H9 (cell line): Measurements from ENCODE around the gene DSG2. TPM values are rescaled to one million over a fixed set of nuclear protein-coding genes. Genes with fewer than 3 reads are reported as not detected.

ENCODE experiments used
- DNase-seq: peaks from one replicate; pipeline ENCODE4 v3.0.0-alpha.2; 2017
- H2AFZ ChIP-seq: one replicate; pipeline ENCODE4 v1.6.1; 2013; ENCODE audit warnings: mild to moderate bottlenecking, low read length, control low read depth, moderate library complexity
- H2AK5ac ChIP-seq: 2 replicates; pipeline ENCODE4 v1.6.1; 2013; ENCODE audit warnings: low read length, control low read depth, mixed read lengths; ENCODE audit not compliant: insufficient read length
- H2BK120ac ChIP-seq: one replicate; pipeline ENCODE4 v1.6.1; 2013; ENCODE audit warnings: low read depth, mild to moderate bottlenecking, low read length, control low read depth, inconsistent platforms; ENCODE audit not compliant: poor library complexity, severe bottlenecking
- H2BK12ac ChIP-seq: 2 replicates; pipeline ENCODE4 v1.6.1; 2013; ENCODE audit warnings: low read length, control low read depth, mixed read lengths, low read depth; ENCODE audit not compliant: insufficient read length
- H2BK15ac ChIP-seq: 2 replicates; pipeline ENCODE4 v1.6.1; 2013; ENCODE audit warnings: low read depth, low read length, control low read depth
- H2BK20ac ChIP-seq: one replicate; pipeline ENCODE4 v1.6.1; 2013; ENCODE audit warnings: low read depth, mild to moderate bottlenecking, low read length, control low read depth, inconsistent platforms; ENCODE audit not compliant: poor library complexity, severe bottlenecking
- H2BK5ac ChIP-seq: 2 replicates; pipeline ENCODE4 v1.6.1; 2013; ENCODE audit warnings: low read length, control low read depth, mixed read lengths; ENCODE audit not compliant: insufficient read length
- H3K14ac ChIP-seq: 2 replicates; pipeline ENCODE4 v1.6.1; 2013; ENCODE audit warnings: low read length, control low read depth; ENCODE audit not compliant: insufficient read depth
- H3K18ac ChIP-seq: 2 replicates; pipeline ENCODE4 v1.6.1; 2013; ENCODE audit warnings: low read depth, mild to moderate bottlenecking, mixed read lengths, low read length, control low read depth; ENCODE audit not compliant: insufficient read length
- H3K23ac ChIP-seq: 2 replicates; pipeline ENCODE4 v1.6.1; 2013; ENCODE audit warnings: low read length, control low read depth, mixed read lengths, low read depth; ENCODE audit not compliant: insufficient read length
- H3K23me2 ChIP-seq: 2 replicates; pipeline ENCODE4 v1.6.1; 2013; ENCODE audit warnings: low read depth, mild to moderate bottlenecking, mixed read lengths, low read length, control low read depth; ENCODE audit not compliant: insufficient read length, poor library complexity, severe bottlenecking
- H3K27ac ChIP-seq: 2 replicates; pipeline ENCODE4 v1.5.1; 2013; ENCODE audit warnings: low read length, control low read depth, mixed read lengths, low read depth; ENCODE audit not compliant: insufficient read length
- H3K27me3 ChIP-seq: 2 replicates; pipeline ENCODE4 v1.6.1; 2013; ENCODE audit warnings: low read length, control low read depth, inconsistent platforms; ENCODE audit not compliant: insufficient read depth
- H3K4ac ChIP-seq: 2 replicates; pipeline ENCODE4 v1.6.1; 2013; ENCODE audit warnings: low read depth, mild to moderate bottlenecking, control low read depth, inconsistent platforms, low read length, moderate library complexity
- H3K4me1 ChIP-seq: 2 replicates; pipeline ENCODE4 v1.6.1; 2013; ENCODE audit warnings: low read length, control low read depth, inconsistent platforms; ENCODE audit not compliant: insufficient read depth
- H3K4me2 ChIP-seq: 2 replicates; pipeline ENCODE4 v1.6.1; 2013; ENCODE audit warnings: low read length, control low read depth, mixed read lengths; ENCODE audit not compliant: insufficient read length, insufficient read depth
- H3K56ac ChIP-seq: 2 replicates; pipeline ENCODE4 v1.6.1; 2013; ENCODE audit warnings: low read depth, mild to moderate bottlenecking, mixed read lengths, low read length, control low read depth; ENCODE audit not compliant: insufficient read length
- H3K79me1 ChIP-seq: 2 replicates; pipeline ENCODE4 v1.6.1; 2013; ENCODE audit warnings: low read depth, mild to moderate bottlenecking, moderate library complexity, low read length, control low read depth, inconsistent platforms; ENCODE audit not compliant: insufficient read depth, poor library complexity, severe bottlenecking
- H3K79me2 ChIP-seq: 2 replicates; pipeline ENCODE4 v1.6.1; 2013; ENCODE audit warnings: low read length, control low read depth, inconsistent platforms; ENCODE audit not compliant: insufficient read depth
- H3K9ac ChIP-seq: 2 replicates; pipeline ENCODE4 v1.6.1; 2013; ENCODE audit warnings: low read length, control low read depth, mixed read lengths; ENCODE audit not compliant: insufficient read length; ENCODE audit errors: extremely low read depth
- H3K9me3 ChIP-seq: one replicate; pipeline ENCODE4 v1.6.1; 2013; ENCODE audit warnings: low read depth, low read length, inconsistent platforms; ENCODE audit not compliant: control insufficient read depth
- H3T11ph ChIP-seq: one replicate; pipeline ENCODE4 v1.6.1; 2013; ENCODE audit warnings: mild to moderate bottlenecking, low read length, control low read depth, inconsistent platforms
- H4K20me1 ChIP-seq: one replicate; pipeline ENCODE4 v1.6.1; 2013; ENCODE audit not compliant: control insufficient read depth, insufficient read length, insufficient read depth
- H4K5ac ChIP-seq: 2 replicates; pipeline ENCODE4 v1.6.1; 2013; ENCODE audit warnings: low read depth, mild to moderate bottlenecking, mixed read lengths, low read length, control low read depth; ENCODE audit not compliant: insufficient read length
- H4K8ac ChIP-seq: replicated peaks from 2 replicates; pipeline ENCODE4 v1.6.1; 2013; ENCODE audit warnings: low read length, control low read depth, mixed read lengths, low read depth; ENCODE audit not compliant: insufficient read length
- H4K91ac ChIP-seq: 2 replicates; pipeline ENCODE4 v1.6.1; 2013; ENCODE audit warnings: low read depth, mild to moderate bottlenecking, moderate library complexity, mixed read lengths, low read length, control low read depth; ENCODE audit not compliant: insufficient read length
- H3K27ac Mint-ChIP-seq, 3 experiments: 2 replicates in 2 of 3; 3 replicates in 1 of 3; pipeline ENCODE4 v1.8.0; 2020 to 2021; ENCODE audit warnings: mixed read lengths in 3 of 3, mild to moderate bottlenecking in 1 of 3, moderate library complexity in 1 of 3
- H3K27me3 Mint-ChIP-seq: 2 replicates; pipeline ENCODE4 v1.8.0; 2021; ENCODE audit warnings: low read depth, mild to moderate bottlenecking, moderate library complexity, mixed read lengths
- H3K36me3 Mint-ChIP-seq, 3 experiments: 2 replicates in 2 of 3; 3 replicates in 1 of 3; pipeline ENCODE4 v1.8.0; 2020 to 2021; ENCODE audit warnings: low read depth in 3 of 3, mixed read lengths in 3 of 3; ENCODE audit not compliant: insufficient read depth in 1 of 3
- H3K4me1 Mint-ChIP-seq, 2 experiments: 2 replicates each; pipeline ENCODE4 v1.8.0; 2020; ENCODE audit warnings: mixed read lengths in 2 of 2
- H3K4me3 Mint-ChIP-seq, 2 experiments: 2 replicates in 1 of 2; 3 replicates in 1 of 2; pipeline ENCODE4 v1.8.0; 2020 to 2021; ENCODE audit warnings: mild to moderate bottlenecking in 2 of 2, mixed read lengths in 2 of 2, moderate library complexity in 1 of 2
- H3K9me3 Mint-ChIP-seq, 2 experiments: 2 replicates in 1 of 2; 3 replicates in 1 of 2; pipeline ENCODE4 v1.8.0; 2020; ENCODE audit warnings: mild to moderate bottlenecking in 2 of 2, mixed read lengths in 2 of 2, moderate library complexity in 1 of 2
- CTCF ChIP-seq: fragments of 200-600 bp; sonication (generic); conservative IDR thresholded peaks from 3 replicates; pipeline ENCODE4 v1.8.0; 2021; ENCODE audit warnings: antibody characterized with exemption, mild to moderate bottlenecking
- WGBS: extraction: QIAGEN DNeasy Blood & Tissue Kit; methylation state at CpG from one replicate; pipeline ENCODE4 v1.1.7; 2013; ENCODE audit warnings: missing lambda C conversion rate, low lambda C conversion rate, mixed read lengths; ENCODE audit not compliant: insufficient read length; ENCODE audit errors: extremely low coverage; 5-methylcytosine and 5-hydroxymethylcytosine counted together
- total RNA-seq: library from RNA; stranded (reverse); gene quantifications from 2 replicates; pipeline ENCODE4 v1.2.1, GENCODE V29; 2021

DSG2 gene
- total RNA-seq, 1 experiment from 2014 or later, result 107 TPM

GRCh38 chr18:31585991-31586390 is 88.0 kb downstream of the DSG2 start:
- Histone ChIP-seq H4K91ac (no peak overlapping the region), H3T11ph (no peak overlapping the region), H2BK5ac (no peak overlapping the region), H3K9me3 (no peaks in the 10 kb centered on the region), H3K23ac (no peak overlapping the region), H2BK120ac (no peak overlapping the region), H4K20me1 (no peaks in the 10 kb centered on the region), H3K4me1 (no peaks in the 10 kb centered on the region), H3K4ac (no peak overlapping the region), H4K8ac (no peak overlapping the region), H3K56ac (no peak overlapping the region), H2AFZ (no peak overlapping the region), H3K14ac (no peak overlapping the region), H2AK5ac (no peak overlapping the region), H2BK15ac (no peak overlapping the region), H2BK20ac (no peak overlapping the region), H3K27ac (no peak overlapping the region), H2BK12ac (no peak overlapping the region), H3K23me2 (no peaks in the 10 kb centered on the region), H3K79me1 (no peaks in the 10 kb centered on the region), H3K4me2 (no peak overlapping the region), H3K27me3 (no peaks in the 10 kb centered on the region), H3K18ac (no peak overlapping the region), H4K5ac (no peak overlapping the region), H3K79me2 (no peaks in the 10 kb centered on the region), H3K9ac (no peak overlapping the region)
- DNase-seq, result no peak
- no peaks in the 10 kb centered on the region for H3K9me3 Mint-ChIP-seq
- H3K4me3 Mint-ChIP-seq, result no peak overlapping the region
- TF ChIP-seq CTCF, result no peak
- no peaks in the 10 kb centered on the region for H3K27me3 Mint-ChIP-seq
- WGBS, result no CpG with 5 or more reads among the region's 5 CpGs
- no peak overlapping the region for H3K27ac Mint-ChIP-seq
- peaks cover 0 to 2% of the 10 kb centered on the region in 2 experiments; a peak in 1 of 4 replicates for H3K4me1 Mint-ChIP-seq
- no peaks in the 10 kb centered on the region for H3K36me3 Mint-ChIP-seq
